Measurements from ENCODE around the gene DNAJC7. TPM values are rescaled to one million over a fixed set of nuclear protein-coding genes. Genes with fewer than 3 reads are reported as not detected.

The DNAJC7 gene
- total and polyA plus RNA-seq, 9 of the 15 experiments (the other 6 are each of a cell fraction or from before 2014, with no cell fraction given) = 85.8 to 262 (median 157) TPM

DNA sequence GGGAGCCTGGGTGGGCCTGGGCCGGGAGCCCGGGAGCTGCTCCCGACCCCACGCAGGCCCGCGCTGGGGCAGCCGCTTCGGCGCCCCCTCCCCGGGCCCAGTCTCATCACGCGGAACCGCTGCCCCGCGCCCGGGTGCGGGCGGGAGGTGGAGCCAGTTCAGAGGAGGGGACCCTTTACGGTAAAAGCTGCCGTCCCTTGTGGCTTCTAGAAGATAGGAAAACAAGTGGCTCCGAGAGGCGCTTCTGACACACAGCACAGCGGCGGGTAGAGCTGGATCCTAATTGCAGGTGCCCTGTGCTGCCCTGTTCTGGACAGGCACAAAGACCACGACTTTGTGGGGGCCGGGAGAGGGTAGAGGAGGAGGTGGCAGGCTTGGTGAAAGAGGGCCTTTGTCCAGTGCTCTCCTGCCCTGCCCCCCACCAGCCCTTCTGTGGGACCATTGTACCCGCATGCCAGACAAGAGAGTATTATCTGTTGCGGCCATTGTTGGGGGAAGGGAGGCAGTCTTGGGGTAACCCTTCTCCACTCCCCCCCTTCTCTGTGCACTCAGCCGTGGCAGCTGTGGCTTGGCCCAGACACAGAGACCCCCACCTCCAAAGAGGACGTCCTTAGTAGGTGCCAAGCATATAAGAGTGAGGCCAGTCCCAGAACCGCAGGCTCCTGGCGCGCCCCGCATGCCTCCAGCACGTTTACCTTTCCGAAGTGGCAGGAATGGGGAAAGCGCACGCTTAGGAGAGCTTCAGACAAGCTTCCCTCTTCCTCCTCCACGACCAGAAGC is 49.9 kb downstream of the DNAJC7 start (continued):
- TF ChIP-seq HMGN3 (IDR thresholded peaks at IDR 0.05; ENCODE audit: borderline replicate concordance, extremely low read depth, insufficient read length, low read depth, low read length) (no peak), TAF1 (IDR thresholded peaks at IDR 0.05; ENCODE audit: control insufficient read depth, extremely low read depth, insufficient read depth, low read length, severe bottlenecking) (no peak), NONO (IDR thresholded peaks at IDR 0.05; ENCODE audit: low read depth in 2 of 2, low read length in 1 of 2) (0 out of 4 replicates have a peak, but pooled peaks of 1 of the 2 experiments have one; percentile 13), PCBP1 (IDR thresholded peaks at IDR 0.05; ENCODE audit: low read depth, low read length, poor library complexity, severe bottlenecking) (peak; percentile 7), EWSR1 (IDR thresholded peaks at IDR 0.05; ENCODE audit: borderline replicate concordance, low read depth, partially characterized antibody) (no peak), ZNF79 (CRISPR knock-in tag; IDR thresholded peaks at IDR 0.05; ENCODE audit: low read depth) (no peak), PCBP2 (IDR thresholded peaks at IDR 0.05; ENCODE audit: low read depth, low read length, poor library complexity, severe bottlenecking) (no peak), STAT5A (IDR thresholded peaks at IDR 0.05; ENCODE audit: borderline replicate concordance, low read length) (no peak), KAT7 (CRISPR knock-in tag; IDR thresholded peaks at IDR 0.05; ENCODE audit: borderline replicate concordance) (no peak), MEIS2 (IDR thresholded peaks at IDR 0.05; ENCODE audit: partially characterized antibody) (no peak), HCFC1 (IDR thresholded peaks at IDR 0.05; ENCODE audit: low read depth, low read length) (no peak), POLR3A (IDR thresholded peaks at IDR 0.05; ENCODE audit: borderline replicate concordance, extremely low read depth, insufficient read depth, insufficient read length) (no peak), SP2 (IDR thresholded peaks at IDR 0.05; ENCODE audit: extremely low read depth, low read depth, low read length, poor library complexity, severe bottlenecking) (no peak), TAL1 (IDR thresholded peaks at IDR 0.05) (no peak), KDM1A (IDR thresholded peaks at IDR 0.05) (peak in 1 of 2 experiments; percentile 56; a peak in 1 of 4 replicates), ZNF174 (CRISPR knock-in tag; IDR thresholded peaks at IDR 0.05) (no peak), SAP30 (IDR thresholded peaks at IDR 0.05; ENCODE audit: borderline replicate concordance, insufficient read depth, low read depth, low read length, poor library complexity, severe bottlenecking) (peak; percentile 27), MAFG (tag; conservative IDR thresholded peaks at IDR 0.05) (no peak), LCOR (CRISPR knock-in tag; IDR thresholded peaks at IDR 0.05) (no peak), MECOM (CRISPR knock-in tag; IDR thresholded peaks at IDR 0.05) (no peak), RBM15 (IDR thresholded peaks at IDR 0.05; ENCODE audit: insufficient read depth, low read length) (no peak)
- TF ChIP-seq, protein P1, sequence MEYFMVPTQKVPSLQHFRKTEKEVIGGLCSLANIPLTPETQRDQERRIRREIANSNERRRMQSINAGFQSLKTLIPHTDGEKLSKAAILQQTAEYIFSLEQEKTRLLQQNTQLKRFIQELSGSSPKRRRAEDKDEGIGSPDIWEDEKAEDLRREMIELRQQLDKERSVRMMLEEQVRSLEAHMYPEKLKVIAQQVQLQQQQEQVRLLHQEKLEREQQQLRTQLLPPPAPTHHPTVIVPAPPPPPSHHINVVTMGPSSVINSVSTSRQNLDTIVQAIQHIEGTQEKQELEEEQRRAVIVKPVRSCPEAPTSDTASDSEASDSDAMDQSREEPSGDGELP (CRISPR knock-in tag; IDR thresholded peaks at IDR 0.05; ENCODE audit: borderline replicate concordance) = 0 out of 2 replicates have a peak, but pooled peaks have one; percentile 1
- TF ChIP-seq, protein P2, sequence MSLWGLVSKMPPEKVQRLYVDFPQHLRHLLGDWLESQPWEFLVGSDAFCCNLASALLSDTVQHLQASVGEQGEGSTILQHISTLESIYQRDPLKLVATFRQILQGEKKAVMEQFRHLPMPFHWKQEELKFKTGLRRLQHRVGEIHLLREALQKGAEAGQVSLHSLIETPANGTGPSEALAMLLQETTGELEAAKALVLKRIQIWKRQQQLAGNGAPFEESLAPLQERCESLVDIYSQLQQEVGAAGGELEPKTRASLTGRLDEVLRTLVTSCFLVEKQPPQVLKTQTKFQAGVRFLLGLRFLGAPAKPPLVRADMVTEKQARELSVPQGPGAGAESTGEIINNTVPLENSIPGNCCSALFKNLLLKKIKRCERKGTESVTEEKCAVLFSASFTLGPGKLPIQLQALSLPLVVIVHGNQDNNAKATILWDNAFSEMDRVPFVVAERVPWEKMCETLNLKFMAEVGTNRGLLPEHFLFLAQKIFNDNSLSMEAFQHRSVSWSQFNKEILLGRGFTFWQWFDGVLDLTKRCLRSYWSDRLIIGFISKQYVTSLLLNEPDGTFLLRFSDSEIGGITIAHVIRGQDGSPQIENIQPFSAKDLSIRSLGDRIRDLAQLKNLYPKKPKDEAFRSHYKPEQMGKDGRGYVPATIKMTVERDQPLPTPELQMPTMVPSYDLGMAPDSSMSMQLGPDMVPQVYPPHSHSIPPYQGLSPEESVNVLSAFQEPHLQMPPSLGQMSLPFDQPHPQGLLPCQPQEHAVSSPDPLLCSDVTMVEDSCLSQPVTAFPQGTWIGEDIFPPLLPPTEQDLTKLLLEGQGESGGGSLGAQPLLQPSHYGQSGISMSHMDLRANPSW (CRISPR knock-in tag; IDR thresholded peaks at IDR 0.05) = no peak
